SKM-1 treated with dmso at 0.1 percent for 144 hours (cell line): ENCODE results near the gene NOTUM.
A peak's percentile ranks its signal among the peaks of the same experiment; 100 is the strongest.

Experiments
- DNase-seq: peaks from one replicate; lab custom pipeline; 2025; ENCODE audit not compliant: unreplicated experiment; lab: John Stamatoyannopoulos, UW

NOTUM gene

GRCh38 chr17:81939881-81940385, 21.1 kb downstream of the NOTUM start:
- no peak for DNase-seq

- DNase-seq, result no peak
Measured at GRCh38 chr17:81939218-81939617, 21.8 kb downstream of the NOTUM start.

- DNase-seq, result no peak
Measured at GRCh38 chr17:81935709-81936084, 25.3 kb downstream of the NOTUM start.

GRCh38 chr17:81934850-81935708, 25.9 kb downstream of the NOTUM start:
- DNase-seq, result no peak

- no peak for DNase-seq
Measured at GRCh38 chr17:81934098-81934757, 26.8 kb downstream of the NOTUM start.

GRCh38 chr17:81933178-81933699, 27.7 kb downstream of the NOTUM start:
- no peak for DNase-seq

GRCh38 chr17:81932333-81932983, 28.5 kb downstream of the NOTUM start:
- DNase-seq, result no peak

- DNase-seq, result no peak
Measured at GRCh38 chr17:81931557-81932332, 29.2 kb downstream of the NOTUM start.

GRCh38 chr17:81931189-81931556, 29.8 kb downstream of the NOTUM start:
- no peak for DNase-seq

- no peak for DNase-seq
Measured at GRCh38 chr17:81930142-81931125, 30.6 kb downstream of the NOTUM start.

GRCh38 chr17:81929253-81930141, 31.5 kb downstream of the NOTUM start:
- DNase-seq, result no peak

- DNase-seq, result no peak
Measured at GRCh38 chr17:81928544-81929252, 32.3 kb downstream of the NOTUM start.

GRCh38 chr17:81927653-81928543, 33.1 kb downstream of the NOTUM start, which contains the start of gene MAFG:
Gene MAFG, minus strand, starts transcription at chr17:81927735. Its CDS starts 4,550 bp downstream, at chr17:81923185.
- DNase-seq, result peak; percentile 93

GRCh38 chr17:81927152-81927652, 33.8 kb downstream of the NOTUM start:
- DNase-seq, result no peak

GRCh38 chr17:81926451-81927151, 34.4 kb downstream of the NOTUM start:
- DNase-seq, result peak; percentile 54

GRCh38 chr17:81925860-81926450, 35.0 kb downstream of the NOTUM start:
- no peak for DNase-seq
